Stimulated activated CD4-positive, alpha-beta T cell treated with anti-CD3 and anti-CD28 coated beads, TNF-alpha, amount 100 ng/mL, for 1 hour (primary cell): Measurements from ENCODE around the gene DAP.

Experiments
- DNase-seq, 3 donors: peaks; one replicate each; pipeline ENCODE4 v3.0.0-alpha.2; 2020; ENCODE audit warnings: low read depth in 3 of 3, low spot score in 1 of 3

DAP gene

DNA sequence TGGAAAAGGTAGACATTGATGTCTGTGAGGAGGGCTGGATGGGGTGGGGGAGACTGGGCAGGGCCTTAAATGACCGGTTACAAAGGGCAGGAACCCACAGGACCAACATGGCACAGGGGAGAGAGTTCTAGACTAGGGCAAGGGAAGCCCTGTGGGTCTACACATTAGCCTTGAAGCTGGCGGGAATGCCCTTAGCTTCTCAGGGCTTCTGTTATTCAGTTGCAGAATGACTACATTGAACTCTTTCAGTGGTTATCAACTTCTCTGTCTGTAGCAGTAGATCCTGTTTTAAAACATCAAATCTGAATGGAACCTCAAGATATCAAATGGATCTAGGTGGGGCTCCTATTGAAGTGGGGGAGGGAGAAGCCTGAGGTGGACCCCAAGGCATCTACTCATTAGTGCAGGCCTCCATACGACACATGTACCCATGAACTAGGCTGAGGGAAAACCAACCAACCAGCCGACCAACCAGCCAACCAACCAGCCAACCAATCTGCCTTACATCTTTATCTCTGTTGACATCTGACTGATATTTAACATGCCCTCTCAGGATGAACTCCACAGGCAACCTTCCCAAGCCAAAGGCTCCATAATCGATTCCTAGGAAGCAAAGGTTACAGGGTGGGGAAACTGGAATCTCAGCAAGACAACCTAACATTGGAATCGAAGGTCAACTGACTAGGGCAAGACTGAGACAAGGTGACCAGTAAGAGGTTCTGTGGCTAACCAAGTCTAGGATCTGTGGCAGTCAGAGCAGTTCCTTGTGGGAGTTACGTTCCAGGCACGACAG, 48.3 kb downstream of the DAP start:
- no peak for DNase-seq

GRCh38 chr5:10711562-10711961, 49.5 kb downstream of the DAP start:
- no peak for DNase-seq

GRCh38 chr5:10710513-10711128, 50.4 kb downstream of the DAP start:
- no peak for DNase-seq

- DNase-seq: no peak
These were observed 51.1 kb downstream of the DAP start for GRCh38 chr5:10709933-10710332.

DNA sequence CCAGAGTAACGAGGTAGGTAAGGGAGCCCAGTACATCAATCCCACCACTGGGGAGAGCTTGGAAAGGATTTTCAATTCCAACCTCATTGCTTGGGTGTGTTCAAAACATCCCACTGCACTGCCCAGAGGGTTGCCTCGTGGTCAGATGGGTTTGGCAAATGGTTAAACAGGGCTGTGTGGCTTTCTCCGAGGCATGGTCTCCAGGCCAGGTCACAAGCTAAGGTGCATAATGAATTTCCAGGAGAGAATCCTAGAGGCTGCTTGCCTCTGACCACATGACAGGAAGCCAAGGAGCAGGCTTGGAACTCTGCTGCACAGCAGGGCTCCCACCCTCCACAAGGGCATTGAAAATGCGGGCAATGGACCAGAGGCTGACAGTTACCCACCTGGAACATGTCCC, 51.6 kb downstream of the DAP start:
- no peak for DNase-seq

GRCh38 chr5:10708189-10708944, 52.7 kb downstream of the DAP start:
- no peak for DNase-seq

DNA sequence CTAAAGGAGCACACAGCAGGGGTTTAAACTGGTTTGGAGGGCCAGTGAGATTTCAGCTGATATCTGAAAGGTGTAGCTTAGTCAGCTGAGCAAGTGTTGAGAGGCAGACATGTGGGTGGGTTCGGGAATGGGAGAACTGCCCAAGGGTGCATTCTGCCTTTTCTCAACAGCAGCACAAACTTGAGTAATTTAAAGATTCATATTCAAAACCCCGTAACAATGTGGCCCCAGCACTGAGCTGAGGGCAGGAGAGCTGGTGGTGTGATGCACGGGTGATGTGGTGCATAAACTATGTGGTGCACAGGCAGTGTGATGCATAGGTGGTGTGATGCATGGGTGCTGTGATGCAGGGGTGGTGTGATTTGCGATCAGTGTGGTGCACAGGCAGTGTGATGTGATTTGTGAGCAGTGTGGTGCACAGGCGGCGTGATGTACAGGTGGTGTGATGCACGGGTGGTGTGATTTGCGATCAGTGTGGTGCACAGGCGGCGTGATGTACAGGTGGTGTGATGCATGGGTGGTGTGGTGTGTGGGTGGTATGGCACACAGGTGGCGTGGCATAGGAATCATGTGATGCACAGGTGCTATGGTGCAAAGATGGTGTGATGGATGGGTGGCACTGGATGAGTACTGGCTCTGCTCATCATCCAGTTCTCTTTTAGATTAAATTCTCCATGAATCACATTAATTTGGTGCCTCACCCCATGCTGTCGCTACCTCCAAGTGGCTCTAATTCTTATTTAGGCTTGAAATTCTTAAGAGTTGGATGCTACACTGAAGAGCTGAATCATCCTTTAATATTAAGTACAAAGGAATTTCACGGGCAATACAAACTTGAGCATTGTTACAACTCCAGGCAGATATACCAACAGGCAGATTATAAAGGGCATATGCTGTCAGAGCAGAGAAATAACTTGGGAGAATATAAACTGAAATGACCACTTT, 53.6 kb downstream of the DAP start:
- no peak for DNase-seq

DNA sequence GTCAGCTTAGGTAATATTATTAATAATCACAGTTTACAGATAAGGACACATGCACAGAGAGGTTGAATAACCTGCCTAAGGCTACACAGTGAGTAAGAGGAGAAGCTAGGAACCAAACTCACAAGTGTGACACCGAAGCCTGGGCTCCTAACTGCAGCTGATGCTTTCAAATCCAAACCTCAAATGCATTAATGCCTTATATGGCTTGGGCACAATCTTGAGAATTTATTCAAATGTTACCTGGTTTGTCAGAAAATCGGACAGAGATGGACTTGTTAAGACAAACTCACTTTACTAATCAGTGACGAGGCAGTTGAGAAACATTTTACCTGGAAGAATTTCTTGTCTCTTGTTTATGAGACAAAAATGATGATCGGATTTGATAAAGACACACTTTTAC, 54.7 kb downstream of the DAP start:
- no peak for DNase-seq

DNA sequence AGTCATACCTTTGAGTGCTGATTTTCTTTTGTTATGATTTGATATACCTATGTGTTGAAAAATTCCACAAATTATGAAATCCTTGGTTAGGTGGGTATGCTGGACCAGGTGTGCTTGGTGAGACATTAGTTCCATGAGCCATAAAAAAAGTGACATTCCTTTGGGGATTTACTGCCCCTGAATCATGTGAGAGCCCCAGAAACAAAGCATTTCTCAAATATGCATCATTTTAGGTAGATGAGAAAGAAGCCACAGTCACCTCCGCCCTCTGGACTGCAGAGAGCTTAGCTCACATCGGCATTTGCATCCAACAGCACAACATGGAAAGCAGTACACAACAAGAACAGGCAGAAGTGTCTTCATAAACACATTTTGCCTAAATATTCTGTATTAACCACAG, 55.3 kb downstream of the DAP start:
- no peak for DNase-seq

GRCh38 chr5:10704949-10705621, 55.9 kb downstream of the DAP start:
- no peak for DNase-seq

DNA sequence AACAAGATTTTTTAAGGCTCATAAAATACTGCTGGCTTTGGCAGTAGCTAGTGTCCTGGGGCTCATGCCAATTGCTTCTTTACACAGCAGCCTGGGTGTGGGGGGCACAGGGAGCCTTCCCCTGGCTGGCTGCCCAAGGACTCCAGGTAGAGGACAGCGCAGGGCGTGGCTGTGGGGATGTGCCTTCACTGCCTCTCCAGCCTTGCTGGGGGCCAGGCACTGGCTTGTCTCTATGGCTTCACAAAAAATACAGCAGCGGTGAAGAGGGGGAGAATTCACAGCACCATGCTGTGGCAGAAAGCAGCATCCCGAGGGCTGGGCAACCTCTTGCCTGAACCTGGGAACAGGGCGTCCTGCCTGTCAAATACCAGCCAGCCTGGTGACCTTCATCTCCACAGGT, 57.4 kb downstream of the DAP start:
- no peak for DNase-seq

- no peak for DNase-seq
These were observed 58.0 kb downstream of the DAP start for GRCh38 chr5:10702911-10703491.

- no peak for DNase-seq
These were observed 58.9 kb downstream of the DAP start for GRCh38 chr5:10702040-10702629.

DNA sequence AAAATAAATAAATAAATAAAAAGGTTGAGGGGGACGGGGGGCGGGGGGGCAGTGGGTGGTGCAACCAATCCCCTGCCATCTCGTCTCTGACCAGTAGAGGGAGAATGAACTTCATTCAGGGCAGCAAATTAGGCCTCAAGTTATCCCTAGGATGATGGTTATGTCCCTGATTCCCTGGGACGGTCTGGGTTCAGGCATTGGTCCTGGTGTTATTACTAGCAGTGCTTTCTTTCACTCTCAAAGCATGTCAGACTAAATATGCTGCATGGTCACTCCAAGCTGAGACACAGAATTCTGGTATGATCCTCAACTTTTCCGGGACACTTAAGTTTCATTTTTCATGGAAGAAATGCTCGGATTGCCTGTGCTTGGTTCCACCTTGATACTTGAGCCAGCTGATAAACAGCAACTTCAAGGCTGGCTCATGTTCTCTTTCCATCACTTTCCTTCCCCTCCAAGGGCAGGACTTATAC, 59.4 kb downstream of the DAP start:
- DNase-seq: no peak

- no peak for DNase-seq
These were observed 60.5 kb downstream of the DAP start for GRCh38 chr5:10700516-10700915.

DNA sequence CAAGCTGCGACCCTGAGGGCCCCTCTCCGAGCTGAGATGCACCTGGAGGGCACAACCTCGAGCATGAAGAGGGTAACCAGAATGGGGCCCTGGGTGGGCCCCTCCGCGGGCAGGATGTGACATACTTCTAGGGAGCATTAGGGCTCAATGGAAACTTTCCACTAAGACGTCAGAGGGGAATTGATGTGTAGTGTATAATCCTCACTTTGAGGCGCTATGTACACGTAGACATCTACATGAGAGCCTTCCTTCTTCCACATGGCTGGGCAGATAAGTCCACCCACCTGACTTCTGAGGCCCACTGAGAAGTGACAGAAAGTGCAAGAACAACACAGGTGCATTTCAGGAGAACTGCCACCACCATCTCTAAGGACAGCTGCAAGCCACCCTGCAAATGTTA, 61.0 kb downstream of the DAP start:
- DNase-seq: no peak

DNA sequence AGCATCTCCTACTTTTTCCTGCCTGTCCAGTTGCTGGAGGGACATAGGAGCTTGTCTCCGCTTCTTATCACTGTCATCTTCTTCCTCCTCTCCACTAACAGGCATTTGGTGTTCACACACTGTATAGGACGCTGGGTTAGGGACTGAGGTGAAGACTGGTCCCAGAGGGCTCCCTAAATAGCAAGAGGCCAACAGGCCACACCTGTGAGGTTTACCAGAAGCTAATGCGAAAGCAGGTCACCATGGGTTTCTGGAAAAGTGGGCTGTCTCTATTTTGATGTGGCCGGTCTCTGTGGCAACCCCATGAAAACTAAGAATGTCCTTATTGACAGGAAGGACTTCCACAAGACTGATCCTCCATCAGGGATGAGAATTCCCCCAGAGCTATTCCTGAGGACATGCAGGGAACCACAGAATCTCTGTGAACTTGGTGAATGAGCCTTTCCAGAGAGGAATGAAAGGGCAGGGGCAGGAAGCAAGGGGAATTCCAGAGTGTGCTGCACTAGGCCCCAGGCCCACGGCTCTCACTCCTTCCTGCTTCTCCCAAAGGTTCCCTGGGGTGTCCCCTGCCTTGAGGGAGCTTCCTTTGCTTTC, 61.7 kb downstream of the DAP start:
- DNase-seq: no peak

- no peak for DNase-seq
These were observed 65.1 kb downstream of the DAP start for GRCh38 chr5:10695759-10696543.
